C4-2B (cell line): ENCODE results near the gene EIF2S1.

Source experiments
- CTCF ChIP-seq: fragments of 450-650 bp; conservative IDR thresholded peaks from 2 replicates; pipeline ENCODE4 v1.5.1; 2017; ENCODE audit warnings: mild to moderate bottlenecking
- ZFX ChIP-seq: fragments of 450-650 bp; IDR thresholded peaks from 2 replicates; pipeline ENCODE4 v1.6.1; 2017

- TF ChIP-seq CTCF (no peak), ZFX (no peak)
Observed at GRCh38 chr14:67411820-67412421, 51.8 kb downstream of the EIF2S1 start, which contains the start of gene PLEK2.
